T-helper 22 cell (primary cell): ENCODE data around the gene RAPSN.

Experiments
- DNase-seq: peaks from one replicate; pipeline ENCODE4 v3.0.0-alpha.2; 2020; ENCODE audit warnings: low read depth

RAPSN gene

DNA sequence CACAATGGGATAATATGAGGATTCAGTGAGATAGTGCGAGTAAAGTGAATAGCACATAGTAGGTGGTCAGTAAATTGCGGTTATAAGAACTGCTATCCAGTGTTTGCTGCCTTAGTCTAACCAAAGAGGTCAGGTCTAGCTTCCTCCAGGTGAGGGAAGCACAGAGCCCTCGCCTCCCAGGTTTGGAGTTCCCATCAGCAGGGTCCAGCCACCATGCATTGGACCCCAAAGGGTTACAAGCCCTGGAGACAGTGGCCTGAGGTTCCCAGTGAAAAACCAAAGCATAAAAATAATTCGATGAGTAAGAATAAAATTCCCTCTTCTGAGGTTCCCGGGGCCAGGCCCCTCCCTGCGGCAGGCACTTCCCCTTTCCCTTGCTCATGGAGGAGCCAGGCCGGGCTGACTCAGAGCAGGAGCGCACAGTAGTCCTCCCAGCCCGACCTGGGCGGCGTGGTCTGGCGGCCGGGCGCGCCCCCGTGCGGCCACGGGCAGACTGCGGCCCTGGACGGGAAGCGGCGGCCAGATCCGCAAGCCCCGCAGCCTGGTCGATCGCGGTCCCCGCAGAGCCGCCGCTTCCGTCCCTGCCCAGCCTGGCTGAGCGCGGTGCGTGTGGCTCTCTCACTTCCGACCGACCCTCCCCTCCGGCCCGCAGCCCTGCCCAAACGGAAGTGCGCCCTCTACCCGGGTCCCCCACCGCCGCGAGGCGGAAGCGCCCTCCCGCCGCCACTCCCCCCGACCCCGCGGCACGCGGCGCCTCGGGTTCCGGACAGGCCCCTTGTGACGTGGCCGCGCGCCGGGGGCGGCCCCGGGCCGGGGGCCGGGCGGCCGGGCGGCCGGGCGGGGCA is 41.0 kb downstream of the RAPSN start, which contains the start of gene SLC39A13:
Gene SLC39A13 (plus strand): TSS at position 845 of the 845 bp plus-strand sequence. CDS start 1,505 bp downstream, outside the sequence.
- peak; percentile 85 for DNase-seq

GRCh38 chr11:47406896-47407745 is 41.8 kb downstream of the RAPSN start:
- DNase-seq: no peak

- DNase-seq: no peak
Measured at GRCh38 chr11:47403571-47403970, 45.4 kb downstream of the RAPSN start.

GRCh38 chr11:47403135-47403534 is 45.8 kb downstream of the RAPSN start:
- no peak for DNase-seq

- no peak for DNase-seq
Measured at GRCh38 chr11:47400768-47401279, 48.1 kb downstream of the RAPSN start.

GRCh38 chr11:47399860-47400767 is 48.8 kb downstream of the RAPSN start:
- DNase-seq: peak; percentile 26

GRCh38 chr11:47398551-47398950 is 50.4 kb downstream of the RAPSN start:
- no peak for DNase-seq

DNA sequence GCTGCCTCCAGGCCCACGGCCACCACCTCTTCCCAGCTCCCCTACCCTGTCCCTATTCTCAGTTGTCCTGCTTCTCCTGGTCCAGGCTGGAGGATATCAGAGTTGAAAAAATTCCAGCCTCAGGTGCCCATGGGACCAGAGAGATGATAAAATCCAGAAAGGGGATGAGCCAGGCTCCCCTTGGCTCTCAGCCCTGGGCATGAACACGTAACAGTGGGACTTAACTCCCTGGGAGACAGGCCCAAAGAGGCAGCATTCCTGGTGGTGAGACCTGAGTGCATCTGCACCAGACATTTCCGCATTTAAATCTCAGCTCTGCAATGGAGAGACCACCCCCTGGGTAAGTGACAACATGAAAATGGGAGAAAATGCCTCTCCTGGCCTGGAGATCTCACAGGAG is 50.9 kb downstream of the RAPSN start:
- DNase-seq: no peak

GRCh38 chr11:47396049-47396320 is 53.0 kb downstream of the RAPSN start:
- DNase-seq: no peak

GRCh38 chr11:47395223-47396048 is 53.5 kb downstream of the RAPSN start:
- no peak for DNase-seq

DNA sequence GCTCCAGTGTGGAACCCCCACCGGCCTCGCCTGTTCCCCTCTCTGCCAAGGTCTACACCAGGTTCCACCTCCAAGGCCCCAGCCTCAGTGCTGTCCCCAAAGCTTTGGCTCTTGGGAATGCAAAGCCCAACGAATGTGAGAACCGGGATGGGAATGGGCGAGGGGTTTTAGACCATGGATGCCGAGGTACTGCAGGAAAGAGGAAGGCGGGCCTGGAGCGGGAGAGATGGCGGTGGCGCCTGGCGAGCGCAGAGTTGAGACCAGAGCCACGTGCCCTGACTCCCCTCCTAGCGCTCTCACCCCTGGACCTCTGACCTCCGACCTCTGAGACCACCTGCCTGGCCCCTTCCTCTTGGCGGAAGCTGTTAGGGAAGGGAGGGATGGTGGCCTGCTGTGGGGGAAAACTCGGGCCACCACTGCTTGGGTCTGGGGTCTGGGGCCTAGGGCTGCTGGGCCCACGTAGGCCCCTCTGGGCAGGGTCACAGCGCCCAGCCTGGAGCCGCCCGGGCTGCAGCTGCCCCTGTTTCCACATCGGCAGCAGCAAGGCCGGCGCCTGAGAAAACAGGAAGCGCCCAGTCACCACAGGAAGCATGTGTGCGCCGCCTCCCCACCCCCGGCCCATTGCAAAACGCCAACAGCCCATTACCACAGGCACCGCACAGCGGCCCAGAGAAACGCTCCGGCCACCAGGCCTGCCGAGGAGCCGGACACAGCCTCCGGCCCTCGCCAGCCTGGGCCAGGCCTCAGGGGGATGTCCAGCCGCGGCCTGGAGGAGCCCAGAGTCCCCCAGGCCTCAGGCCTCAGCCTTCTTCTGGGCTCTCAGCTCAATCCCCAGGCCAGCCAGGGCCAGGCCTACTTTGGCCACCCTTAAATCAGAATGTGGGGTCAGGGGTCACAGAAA is 54.4 kb downstream of the RAPSN start:
- no peak for DNase-seq

GRCh38 chr11:47394050-47394321 is 55.0 kb downstream of the RAPSN start:
- no peak for DNase-seq

DNA sequence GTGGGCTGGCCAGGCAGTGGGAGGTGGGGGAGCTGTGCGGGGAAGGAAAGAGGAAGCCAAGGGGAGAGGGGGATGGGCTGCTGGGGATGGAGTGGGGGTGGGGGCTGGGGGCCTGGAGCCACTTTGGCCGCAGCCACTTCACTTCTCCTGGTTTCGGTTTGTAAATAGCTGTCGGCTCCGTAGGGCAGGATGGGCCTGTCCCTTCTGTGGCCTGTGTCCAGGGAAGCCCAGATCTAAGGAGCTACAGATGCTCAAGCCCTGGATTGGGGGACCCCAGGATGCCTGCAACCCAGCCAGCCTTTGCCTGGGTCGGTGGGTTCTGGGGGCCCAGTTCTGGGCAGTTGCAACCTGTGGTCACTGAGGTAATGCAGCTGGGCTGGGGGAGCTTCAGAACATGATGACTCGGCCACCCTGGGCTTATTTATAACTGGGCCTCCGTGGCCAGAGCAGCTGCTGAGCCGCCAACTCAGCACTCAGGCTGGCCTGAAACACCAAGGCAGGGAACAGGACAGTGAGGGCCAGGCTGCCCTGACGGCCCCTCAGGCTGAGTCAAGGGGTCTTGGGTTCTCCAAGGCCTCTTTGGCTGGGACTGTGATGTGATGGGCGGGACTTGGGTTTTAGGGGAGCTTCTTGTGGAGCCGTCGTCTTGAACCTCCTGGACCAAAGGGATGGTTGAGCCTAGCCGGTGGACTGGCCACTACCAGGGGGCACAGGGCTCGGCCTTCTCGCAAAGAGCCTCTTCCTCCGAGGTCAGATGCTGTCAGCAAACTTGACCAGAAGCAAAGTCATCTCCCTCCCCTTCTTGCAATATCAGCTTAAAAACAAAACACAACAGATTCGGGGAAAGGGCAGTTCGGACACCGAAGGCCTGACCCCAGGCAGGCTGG is 55.5 kb downstream of the RAPSN start:
- no peak for DNase-seq

GRCh38 chr11:47392546-47393162 is 56.3 kb downstream of the RAPSN start:
- DNase-seq: no peak

DNA sequence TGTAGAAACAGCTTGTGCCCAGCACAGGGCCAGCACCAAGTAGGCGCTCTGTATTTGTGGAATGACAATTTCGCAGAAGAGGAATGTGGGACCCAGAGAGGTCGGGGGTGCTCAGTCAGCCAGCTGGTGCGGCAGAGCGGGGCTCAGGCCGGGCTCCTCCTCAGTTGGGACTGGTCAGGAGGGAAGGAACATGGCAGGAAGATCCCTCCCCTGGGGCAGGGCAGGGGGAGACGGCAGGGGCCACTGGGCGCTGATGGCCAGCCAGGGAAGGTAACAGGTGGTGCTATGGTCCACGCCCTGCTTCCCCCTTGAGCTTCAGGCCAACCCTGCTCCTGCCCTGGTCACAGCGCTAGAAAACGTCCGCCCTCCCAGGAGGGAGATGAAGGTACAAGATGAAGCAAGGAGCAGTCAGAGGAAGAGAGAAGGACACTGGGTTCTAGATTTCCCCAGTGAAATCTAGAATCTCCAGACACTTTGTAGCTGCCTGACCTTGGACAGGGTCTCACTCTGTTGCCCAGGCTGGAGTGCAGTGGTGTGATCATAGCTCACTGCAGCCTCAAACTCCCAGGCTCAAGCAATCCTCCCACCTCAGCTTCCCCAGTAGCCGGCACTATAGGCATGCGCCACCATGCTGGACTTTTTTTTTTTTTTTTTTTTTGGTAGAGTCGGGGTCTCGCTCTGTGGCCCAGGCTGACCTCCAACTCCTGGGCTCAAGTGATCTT is 57.1 kb downstream of the RAPSN start:
- DNase-seq: no peak

DNA sequence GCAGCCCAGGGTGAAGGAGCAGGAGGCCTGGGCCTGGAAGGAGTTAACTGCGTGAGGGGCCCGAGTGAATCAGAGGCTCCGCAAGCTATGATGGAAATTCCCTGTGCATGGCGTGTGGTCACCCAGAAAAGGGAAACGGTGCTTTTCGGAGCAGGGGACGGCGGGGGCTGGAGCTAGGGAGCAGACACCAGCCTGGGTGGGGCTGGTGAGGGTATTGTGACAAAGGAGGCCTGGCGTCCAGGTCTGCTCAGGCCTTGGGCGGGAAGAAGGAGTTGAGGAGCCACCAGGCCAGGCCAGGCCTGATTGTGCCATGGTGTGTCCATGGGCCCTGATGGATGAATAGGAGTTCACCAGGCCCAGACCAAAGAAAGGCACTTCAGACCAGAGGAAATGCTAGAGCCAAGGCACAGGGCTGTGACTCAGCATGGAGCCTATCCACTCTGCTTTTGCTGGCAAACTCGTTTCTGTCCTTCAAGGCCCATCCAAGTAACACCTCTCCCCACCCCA is 57.8 kb downstream of the RAPSN start:
- no peak for DNase-seq

DNA sequence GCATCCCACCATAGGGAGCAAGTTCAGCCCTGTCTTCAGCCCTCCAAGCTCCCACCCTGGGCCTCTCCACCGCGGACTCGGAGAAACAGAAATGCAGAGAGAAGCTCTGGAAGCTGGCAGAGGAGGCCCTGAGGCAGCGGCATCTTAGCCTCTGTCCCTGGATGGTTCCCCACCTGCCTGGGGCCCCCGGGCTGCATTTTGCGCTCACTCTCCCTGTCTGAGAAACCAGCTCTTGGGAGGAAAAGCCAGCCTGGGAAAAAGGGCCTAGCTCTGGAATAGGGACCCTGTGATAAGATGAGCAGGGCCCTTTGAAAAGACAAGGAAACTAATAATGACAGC is 58.5 kb downstream of the RAPSN start:
- DNase-seq: no peak
